ENCODE data around the gene ZBTB7A.

ZBTB7A gene

GRCh38 chr19:4066682-4067395 is at the start of gene ZBTB7A:
Gene ZBTB7A (minus strand): TSS chr19:4066899. CDS start chr19:4055232, 11,667 bp downstream.
- DNase-seq (ENCODE audit: insufficient read length, low spot score): peak; percentile 75
- peak; percentile 84 for FAIRE-seq

- no peak for DNase-seq (ENCODE audit: insufficient read length, low spot score)
- no peak for FAIRE-seq
Measured at GRCh38 chr19:4115818-4116385, 49.2 kb upstream of the ZBTB7A start.

- FAIRE-seq: peak; percentile 98
Measured at GRCh38 chr19:4115050-4115817, 48.5 kb upstream of the ZBTB7A start.

GRCh38 chr19:4114181-4114580 is 47.5 kb upstream of the ZBTB7A start:
- DNase-seq (ENCODE audit: insufficient read length, low spot score) (no peak), FAIRE-seq (no peak)

More at GRCh38 chr19:4115050-4115817, 48.5 kb upstream of the ZBTB7A start:
- DNase-seq (ENCODE audit: insufficient read length, low spot score): peak; percentile 92

- FAIRE-seq: no peak
Measured at GRCh38 chr19:4113398-4114088, 46.8 kb upstream of the ZBTB7A start.

GRCh38 chr19:4112367-4112766 is 45.7 kb upstream of the ZBTB7A start:
- no peak for FAIRE-seq
- no peak for DNase-seq (ENCODE audit: insufficient read length, low spot score)

More at GRCh38 chr19:4113398-4114088, 46.8 kb upstream of the ZBTB7A start:
- DNase-seq (ENCODE audit: insufficient read length, low spot score): no peak

GRCh38 chr19:4109626-4109945 is 42.9 kb upstream of the ZBTB7A start:
- no peak for DNase-seq (ENCODE audit: insufficient read length, low spot score)
- no peak for FAIRE-seq

GRCh38 chr19:4108767-4109625 is 42.3 kb upstream of the ZBTB7A start:
- DNase-seq (ENCODE audit: insufficient read length, low spot score): peak; percentile 79
- peak; percentile 90 for FAIRE-seq

- DNase-seq (ENCODE audit: insufficient read length, low spot score) (no peak), FAIRE-seq (no peak)
Measured at GRCh38 chr19:4103080-4103433, 36.4 kb upstream of the ZBTB7A start.

- DNase-seq (ENCODE audit: insufficient read length, low spot score) (no peak), FAIRE-seq (no peak)
Measured at GRCh38 chr19:4102339-4103079, 35.8 kb upstream of the ZBTB7A start.

- DNase-seq (ENCODE audit: insufficient read length, low spot score): no peak
- FAIRE-seq: no peak
Measured at GRCh38 chr19:4101496-4101770, 34.7 kb upstream of the ZBTB7A start.

- FAIRE-seq (no peak), DNase-seq (ENCODE audit: insufficient read length, low spot score) (no peak)
Measured at GRCh38 chr19:4100647-4101495, 34.2 kb upstream of the ZBTB7A start.

- DNase-seq (ENCODE audit: insufficient read length, low spot score) (no peak), FAIRE-seq (no peak)
Measured at GRCh38 chr19:4099041-4099764, 32.5 kb upstream of the ZBTB7A start.

- FAIRE-seq (no peak), DNase-seq (ENCODE audit: insufficient read length, low spot score) (no peak)
Measured at GRCh38 chr19:4098493-4098892, 31.8 kb upstream of the ZBTB7A start.

GRCh38 chr19:4097501-4097900 is 30.8 kb upstream of the ZBTB7A start:
- DNase-seq (ENCODE audit: insufficient read length, low spot score): no peak
- FAIRE-seq: no peak

GRCh38 chr19:4096049-4096892 is 29.6 kb upstream of the ZBTB7A start:
- no peak for DNase-seq (ENCODE audit: insufficient read length, low spot score)
- no peak for FAIRE-seq

- no peak for FAIRE-seq
Measured at GRCh38 chr19:4095488-4095844, 28.8 kb upstream of the ZBTB7A start.

More at GRCh38 chr19:4095488-4095844, 28.8 kb upstream of the ZBTB7A start:
- DNase-seq (ENCODE audit: insufficient read length, low spot score): no peak
